ENCODE measurements around the gene ZNF408.
"Not testable (repeated sequence)": the region's sequence is repeated elsewhere in the genome, so short reads cannot be mapped to it uniquely, and the experiment has no call there.

Gene ZNF408

DNA sequence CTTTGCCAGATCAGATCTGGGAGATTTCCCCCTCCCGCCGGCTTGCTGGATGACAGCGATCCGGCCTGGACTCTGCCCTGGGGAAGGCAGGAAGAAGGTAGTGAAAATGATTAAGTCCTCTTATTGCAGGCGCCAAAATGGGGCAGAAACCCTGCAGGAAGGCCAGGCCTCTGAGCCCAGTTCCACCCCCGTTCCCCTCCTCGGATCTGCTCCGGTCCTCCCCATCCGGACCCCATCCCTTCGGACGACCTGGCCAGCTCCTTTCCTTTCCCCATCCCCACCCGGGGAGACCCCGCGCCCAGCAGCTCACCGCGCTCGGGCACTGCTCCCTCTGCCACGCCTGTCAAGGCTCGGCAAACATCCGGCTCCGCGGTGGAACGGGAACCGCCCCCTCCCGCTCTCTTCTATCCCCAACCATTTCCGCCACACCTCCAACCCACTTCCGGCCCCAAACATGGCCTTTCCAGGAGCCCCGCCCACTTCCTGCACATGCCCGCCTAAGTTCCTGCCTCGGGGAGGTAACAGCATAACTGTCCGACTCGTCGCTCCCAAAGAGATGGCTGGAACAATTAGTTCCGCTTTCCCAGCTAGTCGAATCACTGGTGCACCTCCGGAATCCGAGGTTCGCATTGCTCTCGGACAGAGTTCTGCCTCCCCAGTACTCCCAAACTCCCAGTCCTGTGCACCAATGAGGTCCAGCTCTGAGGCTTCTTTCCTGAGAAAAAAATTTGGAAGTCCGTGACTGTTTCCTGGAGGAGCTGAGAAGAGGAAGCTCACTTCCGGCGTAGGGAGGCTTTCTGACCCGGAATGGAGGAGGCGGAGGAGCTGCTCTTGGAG, at the start of gene ZNF408, which contains the start of gene ARHGAP1:
TSS of gene ZNF408 (plus strand) at position 791 of the 837 bp plus-strand sequence. CDS start at position 808, 17 bp downstream.
TSS of gene ARHGAP1 (minus strand) at position 379 of the 837 bp plus-strand sequence. CDS start 4,512 bp downstream, outside the sequence.
- peak; percentile 99 for DNase-seq (ENCODE audit: low read depth in 2 of 2)

DNA sequence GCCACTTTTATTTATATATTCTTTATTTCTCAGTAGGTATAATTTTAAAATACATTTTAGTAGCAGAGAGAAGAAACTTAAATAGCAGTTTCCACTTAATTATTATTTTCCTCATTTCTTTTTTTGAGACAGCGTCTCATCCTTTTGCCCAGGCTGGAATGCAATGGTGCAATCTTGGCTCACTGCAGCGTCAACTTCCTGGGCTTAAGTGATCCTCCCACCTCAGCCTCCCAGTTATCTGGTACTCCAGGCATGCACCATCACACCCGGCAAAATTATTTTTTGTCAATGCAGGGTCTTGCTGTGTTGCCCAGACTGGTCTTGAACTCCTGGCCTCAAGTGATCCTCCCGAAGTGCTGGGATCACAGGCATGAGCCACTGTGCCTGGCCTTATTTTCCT, 45.2 kb upstream of the ZNF408 start:
- DNase-seq (ENCODE audit: low read depth in 2 of 2), result no peak

DNA sequence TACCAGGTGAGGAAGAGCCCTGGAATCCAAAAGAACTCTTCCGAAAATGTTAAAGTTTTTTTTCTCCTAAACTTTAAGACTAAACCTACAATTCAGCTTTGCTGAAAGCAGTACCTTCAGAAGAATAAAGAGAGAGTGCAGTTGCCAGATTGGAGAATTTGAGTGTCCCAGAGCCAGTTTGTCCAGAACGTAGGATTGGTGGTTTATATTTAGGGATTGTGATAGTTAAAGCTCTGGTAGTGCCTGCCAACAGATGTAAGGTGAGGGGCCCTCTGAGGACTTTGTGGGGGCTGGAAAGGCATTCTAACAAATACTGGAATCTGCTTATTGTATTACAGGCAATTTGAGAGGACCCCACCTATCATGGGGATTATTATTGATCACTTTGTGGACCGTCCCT, 43.6 kb upstream of the ZNF408 start:
- DNase-seq (ENCODE audit: low read depth in 2 of 2), result no peak

DNA sequence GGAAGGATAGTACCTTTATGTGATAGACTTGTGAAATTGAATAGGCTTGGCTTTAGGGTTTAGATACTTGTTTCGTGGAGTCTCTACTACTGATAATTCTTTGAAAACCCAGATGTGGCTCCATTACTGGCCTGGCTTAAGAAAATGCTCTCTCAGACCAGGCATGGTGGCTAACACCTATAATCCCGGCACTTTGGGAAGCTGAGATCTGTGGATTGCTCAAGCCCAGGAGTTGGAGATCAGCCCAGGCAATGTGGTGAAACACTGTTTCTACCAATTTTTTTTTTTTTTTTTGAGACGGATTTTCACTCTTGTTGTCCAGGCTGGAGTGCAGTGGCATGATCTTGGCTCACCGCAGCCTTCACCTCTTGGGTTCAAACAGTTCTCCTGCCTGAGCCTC, 42.6 kb upstream of the ZNF408 start:
- no peak for DNase-seq (ENCODE audit: low read depth in 2 of 2)

DNA sequence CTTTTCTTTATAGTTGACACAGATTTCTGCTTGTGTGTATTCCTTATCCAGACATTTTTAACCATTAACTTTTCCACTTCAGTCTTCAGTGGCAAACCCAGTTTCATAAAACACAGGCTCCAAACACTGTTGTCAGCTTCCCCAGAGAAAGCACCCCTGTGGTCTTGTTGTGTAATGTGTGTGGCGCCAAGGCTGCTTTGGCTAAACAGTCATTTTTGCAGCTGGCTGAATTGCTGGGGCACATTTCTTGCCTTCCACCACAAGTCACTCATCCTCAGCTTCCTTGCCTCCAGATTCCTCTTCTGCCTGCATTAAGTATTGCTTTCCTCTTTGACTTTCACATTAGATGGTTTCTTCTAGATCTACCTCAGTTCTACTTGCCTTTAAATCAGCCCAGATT, 40.9 kb upstream of the ZNF408 start:
- no peak for DNase-seq (ENCODE audit: low read depth in 2 of 2)

DNA sequence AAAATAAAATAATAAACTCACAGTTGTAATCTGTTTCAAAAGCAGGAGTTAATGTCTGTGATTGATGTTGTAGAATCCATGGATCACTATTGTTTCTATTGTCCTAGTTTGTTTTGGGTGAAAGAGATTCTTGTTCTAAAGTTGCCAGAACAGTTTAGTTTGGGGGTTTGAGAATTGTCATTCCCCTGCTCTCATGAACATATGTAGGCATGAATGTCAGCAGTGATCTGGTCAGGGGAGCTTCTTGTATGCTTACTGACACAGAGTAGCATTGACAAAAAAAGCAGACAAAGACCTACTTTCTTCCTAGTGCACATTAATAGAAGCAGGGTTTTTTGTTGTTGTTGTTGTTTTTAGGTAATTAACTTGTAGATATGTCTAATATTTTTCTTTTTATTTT, 39.0 kb upstream of the ZNF408 start:
- DNase-seq (ENCODE audit: low read depth in 2 of 2), result no peak

DNA sequence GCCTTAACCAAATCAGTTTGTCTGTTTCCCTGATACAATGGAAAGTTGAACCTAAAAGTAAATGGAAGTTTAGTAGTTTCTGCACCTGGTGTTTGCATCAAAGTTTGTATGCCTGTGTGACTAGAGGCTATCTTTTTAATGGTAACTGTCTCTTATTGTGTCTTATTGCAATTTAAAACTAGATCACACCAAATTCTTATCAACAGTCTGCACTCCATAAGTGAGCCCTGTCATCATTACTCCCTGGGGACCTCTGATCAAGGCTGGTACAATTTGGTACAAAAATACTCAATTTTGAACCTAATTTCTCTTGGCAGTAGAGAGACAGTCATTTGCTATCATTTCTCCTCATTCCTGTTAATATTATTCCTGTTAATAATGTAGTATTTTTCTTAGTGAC, 38.5 kb upstream of the ZNF408 start:
- DNase-seq (ENCODE audit: low read depth in 2 of 2), result no peak

DNA sequence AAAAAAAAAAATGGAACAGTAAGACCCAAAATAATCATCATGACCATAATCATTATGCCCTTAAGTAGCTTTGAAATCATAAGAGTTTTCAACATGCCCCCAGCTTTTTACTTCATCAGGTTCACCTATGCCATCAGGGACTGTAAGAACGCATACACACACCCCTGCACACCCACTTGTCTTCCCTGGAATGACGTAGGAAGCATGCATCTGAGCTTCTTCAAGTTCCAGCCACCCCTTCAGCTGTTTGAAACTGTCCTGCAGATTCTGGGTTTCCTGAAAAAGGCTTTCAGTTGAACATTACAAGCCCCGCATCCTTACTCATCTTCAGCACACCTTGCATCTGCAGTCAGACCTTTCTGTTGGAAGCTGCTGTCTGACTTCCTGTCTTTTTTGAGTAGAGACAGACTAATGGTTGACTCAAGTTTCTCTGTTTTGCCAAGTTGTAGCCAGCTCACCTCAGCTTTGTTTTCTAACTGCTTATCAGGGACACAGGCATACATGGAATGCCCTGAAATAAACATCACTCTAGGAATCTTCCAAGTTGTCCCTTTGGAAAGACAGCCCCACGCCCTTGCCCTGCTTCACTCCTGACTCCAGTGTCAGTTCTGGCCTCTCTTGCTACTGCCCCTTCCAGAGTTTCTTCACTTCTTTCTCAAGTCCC, 37.4 kb upstream of the ZNF408 start:
- DNase-seq (ENCODE audit: low read depth in 2 of 2), result no peak

DNA sequence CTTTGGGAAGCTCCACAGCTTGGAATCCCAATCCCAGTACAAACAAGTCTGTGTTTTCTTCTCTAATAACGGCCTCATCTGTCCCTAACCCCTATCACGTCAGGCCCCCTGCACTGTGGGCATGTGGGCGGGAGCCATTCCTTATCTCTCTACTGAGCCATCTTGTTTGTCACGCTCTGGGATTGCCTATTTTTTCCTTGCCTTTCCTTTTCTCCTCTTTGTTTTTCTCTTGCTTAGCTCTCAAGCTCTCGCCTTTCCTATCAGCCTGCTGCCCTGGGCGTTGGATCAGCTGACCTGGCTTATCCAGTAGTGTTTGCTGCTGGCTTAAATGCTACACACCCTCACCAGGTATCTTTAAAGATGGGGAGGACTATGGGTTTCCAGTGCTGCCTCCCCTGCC, 36.2 kb upstream of the ZNF408 start:
- no peak for DNase-seq (ENCODE audit: low read depth in 2 of 2)

DNA sequence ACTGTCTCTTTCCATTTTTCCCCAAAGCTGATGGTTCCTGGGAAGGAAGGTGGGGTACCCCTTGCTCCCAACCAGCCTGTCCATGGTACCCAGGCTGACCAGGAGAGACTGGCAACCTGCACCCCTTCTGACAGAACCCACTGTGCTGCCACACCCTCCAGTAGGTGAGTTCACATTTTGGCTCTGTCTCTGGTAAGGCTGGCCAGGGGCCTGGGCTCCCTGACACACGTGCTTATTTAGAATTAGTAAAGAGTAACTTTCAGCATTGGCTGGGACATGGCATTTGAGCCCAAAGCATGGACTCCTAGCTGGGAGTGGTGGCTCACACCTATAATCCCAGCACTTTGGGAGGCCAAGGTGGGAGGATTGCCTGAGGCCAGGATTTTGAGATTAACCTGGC, 35.5 kb upstream of the ZNF408 start:
- DNase-seq (ENCODE audit: low read depth in 2 of 2), result no peak

DNA sequence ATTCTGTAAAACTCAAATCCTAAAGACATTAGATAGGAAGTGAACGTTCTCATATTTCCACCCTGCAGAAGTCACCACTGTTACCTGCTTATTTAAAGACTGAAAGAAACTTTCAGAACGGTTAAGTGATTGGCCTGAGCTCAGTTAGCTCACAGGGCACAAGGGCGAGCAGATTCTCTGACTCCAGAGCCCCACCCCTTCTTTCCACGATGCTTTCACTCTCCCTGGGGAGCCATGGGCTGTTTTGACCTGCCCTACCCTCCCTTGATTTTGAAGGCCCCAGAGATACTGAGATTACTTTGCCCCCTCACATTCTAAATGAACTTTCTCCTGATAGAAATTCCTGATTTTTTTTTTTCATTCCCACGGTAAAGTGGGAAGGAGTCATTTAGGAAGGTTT, 34.3 kb upstream of the ZNF408 start:
- DNase-seq (ENCODE audit: low read depth in 2 of 2), result no peak

DNA sequence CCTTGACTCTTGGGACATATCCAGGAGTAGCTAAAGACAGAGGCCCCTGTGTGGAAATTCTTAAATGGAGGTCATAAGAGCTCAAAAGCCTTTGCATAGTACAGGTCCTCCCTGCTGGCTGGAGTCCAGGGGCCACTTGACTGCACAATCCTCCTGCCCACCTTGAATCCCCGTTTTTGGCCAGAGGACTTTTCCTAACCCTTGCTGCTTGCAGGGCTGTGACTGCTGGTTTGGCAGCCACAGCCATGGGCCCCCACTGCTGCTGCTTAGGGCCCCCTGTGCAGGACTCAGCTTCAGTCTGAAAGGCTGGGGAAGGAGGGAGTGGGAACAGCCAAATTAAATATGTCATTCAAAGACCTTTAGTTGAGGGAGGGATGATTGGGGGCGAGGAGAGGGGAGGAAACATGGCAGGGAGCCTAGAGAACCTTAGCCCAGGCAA, 33.8 kb upstream of the ZNF408 start:
- no peak for DNase-seq (ENCODE audit: low read depth in 2 of 2)

DNA sequence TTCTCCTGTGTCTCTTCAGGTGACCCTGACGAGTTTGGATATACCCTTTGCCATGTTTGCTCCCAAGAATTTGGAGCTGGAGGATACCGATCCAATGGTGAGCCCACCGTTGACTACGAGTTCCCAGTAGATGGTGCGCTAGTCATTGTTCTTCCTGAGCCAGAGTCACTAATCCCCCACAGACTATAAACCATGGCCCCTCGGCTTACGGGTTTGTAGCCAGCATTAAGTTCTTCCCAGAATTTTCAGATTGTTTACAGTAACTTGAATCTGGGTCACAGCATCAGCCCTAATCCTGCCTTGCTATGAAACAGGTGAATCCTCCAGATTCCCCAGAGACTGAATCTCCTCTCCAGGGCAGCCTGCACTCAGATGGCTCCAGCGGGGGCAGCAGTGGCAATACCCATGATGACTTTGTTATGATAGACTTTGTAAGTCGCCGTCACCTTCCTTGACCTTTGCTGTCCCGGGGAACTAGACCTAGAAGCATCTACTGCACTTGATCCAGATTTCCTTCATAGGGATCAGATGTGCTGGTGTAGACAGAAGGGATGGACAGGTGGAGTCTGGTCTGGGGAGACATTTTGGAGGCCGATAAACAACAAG, 32.2 kb upstream of the ZNF408 start:
- no peak for DNase-seq (ENCODE audit: low read depth in 2 of 2)

DNA sequence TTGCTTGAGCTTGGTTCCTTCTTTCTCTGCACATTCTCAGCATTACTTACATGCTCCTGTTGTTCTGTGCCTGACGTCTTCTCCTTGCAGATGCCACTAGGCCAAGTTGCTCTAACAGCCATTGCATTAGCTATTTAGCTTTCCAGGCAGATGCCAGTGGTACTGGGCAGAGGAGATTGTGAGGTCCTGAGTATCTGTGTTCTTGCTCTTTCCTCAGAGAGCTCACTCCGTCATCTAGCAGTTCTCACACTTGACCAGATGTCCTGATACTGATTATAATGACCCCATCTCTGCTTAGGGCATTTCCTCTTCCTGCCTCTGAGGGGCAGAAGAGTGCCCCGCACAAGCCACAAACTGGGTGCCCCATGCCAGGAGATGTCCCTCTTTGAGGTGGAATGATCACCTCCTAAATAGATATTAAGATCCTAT, 31.1 kb upstream of the ZNF408 start:
- no peak for DNase-seq (ENCODE audit: low read depth in 2 of 2)

DNA sequence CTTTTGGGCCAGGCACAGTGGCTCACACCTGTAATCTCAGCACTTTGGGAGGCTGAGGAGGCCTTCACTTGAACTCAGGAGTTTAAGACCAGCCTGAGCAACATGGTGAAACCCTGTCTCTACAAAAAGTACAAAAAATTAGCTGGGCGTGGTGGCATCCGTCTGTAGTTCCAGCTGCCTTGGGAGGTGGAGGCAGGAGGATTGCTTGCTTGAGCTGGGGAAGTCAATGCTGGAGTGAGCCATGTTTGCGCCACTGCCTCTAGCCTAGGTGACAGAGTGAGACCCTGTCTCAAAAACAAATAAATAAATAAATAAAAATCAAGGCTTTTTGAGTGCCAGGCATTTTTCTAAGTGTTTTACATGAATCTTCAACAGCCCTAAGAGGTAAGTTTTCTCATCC, 30.3 kb upstream of the ZNF408 start:
- DNase-seq (ENCODE audit: low read depth in 2 of 2), result not testable (repeated sequence)

DNA sequence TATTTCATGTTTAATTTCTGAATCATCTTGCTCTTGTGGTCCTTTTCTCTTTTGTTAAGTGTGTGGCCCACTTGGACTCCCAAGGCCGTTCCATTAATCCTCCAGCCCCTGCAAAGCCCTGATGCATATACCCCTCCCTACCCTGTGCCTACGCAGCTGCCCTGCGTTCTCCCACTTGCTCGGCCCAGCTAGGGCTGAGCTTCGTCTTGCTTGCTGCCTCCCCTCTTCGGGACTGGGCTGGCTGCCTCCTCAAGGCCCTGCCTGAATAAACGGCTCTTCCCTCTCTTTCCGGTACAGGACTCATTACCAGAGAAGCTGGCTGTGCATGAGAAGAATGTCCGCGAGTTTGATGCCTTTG, 28.9 kb upstream of the ZNF408 start:
- no peak for DNase-seq (ENCODE audit: low read depth in 2 of 2)

DNA sequence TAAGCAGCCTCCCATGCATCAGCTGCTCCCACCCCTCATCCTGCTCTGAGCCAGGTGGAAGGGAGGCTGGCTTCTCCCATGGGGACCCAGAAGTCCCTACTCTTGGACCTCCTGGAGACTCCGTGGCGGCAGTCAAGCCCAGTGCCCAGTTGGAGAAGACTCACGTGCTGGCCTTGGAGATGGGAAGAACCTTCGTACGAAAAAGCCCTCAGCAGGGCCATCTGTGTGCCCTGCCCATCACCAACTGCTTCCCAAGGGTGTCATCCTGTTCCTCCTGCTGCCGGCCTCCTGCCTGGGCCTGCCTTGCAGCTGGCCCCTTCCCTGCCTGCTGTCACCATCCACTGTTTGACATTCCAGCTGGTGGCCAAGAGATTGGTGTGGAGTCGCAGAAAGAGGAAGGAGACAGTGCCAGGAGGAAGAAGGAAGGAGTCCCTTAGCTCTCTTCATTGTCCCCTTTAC, 28.4 kb upstream of the ZNF408 start:
- DNase-seq (ENCODE audit: low read depth in 2 of 2), result no peak

DNA sequence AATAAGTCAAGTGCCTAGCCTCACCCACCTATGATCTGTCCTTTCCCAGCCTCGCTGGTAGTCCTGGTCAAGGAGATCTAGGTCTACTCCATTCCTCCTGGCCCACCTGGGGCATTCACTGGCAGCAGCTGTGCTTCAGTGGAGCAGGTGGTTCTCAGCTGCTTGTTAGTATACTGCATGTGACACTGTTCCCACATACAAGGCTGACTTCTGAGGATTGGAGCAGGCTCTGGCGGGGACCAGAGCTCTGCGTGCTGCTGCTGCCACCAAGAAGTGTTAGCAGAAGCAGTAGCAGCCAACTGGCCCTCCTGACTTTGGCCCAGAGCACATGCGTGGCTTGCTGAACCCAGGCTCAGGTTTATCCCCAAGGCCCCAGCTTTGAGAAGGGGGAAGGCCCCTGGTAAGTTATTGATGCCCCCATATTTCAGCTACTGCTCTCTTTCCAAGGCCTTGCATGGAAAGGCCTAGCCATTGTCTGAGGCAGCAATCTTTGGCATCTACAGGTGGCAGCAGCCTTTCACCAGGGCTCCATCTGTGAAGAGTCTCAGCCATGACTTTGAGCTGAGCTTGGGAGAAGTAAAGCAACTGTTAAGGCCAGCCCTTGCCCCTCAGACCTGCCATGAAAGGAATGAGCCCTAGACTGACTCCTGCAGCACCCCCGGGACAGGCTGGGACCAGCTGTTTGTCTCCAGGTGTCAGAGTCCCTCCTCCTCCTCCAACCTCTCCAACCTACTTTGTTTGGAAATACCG, 26.9 kb upstream of the ZNF408 start:
- DNase-seq (ENCODE audit: low read depth in 2 of 2), result no peak

DNA sequence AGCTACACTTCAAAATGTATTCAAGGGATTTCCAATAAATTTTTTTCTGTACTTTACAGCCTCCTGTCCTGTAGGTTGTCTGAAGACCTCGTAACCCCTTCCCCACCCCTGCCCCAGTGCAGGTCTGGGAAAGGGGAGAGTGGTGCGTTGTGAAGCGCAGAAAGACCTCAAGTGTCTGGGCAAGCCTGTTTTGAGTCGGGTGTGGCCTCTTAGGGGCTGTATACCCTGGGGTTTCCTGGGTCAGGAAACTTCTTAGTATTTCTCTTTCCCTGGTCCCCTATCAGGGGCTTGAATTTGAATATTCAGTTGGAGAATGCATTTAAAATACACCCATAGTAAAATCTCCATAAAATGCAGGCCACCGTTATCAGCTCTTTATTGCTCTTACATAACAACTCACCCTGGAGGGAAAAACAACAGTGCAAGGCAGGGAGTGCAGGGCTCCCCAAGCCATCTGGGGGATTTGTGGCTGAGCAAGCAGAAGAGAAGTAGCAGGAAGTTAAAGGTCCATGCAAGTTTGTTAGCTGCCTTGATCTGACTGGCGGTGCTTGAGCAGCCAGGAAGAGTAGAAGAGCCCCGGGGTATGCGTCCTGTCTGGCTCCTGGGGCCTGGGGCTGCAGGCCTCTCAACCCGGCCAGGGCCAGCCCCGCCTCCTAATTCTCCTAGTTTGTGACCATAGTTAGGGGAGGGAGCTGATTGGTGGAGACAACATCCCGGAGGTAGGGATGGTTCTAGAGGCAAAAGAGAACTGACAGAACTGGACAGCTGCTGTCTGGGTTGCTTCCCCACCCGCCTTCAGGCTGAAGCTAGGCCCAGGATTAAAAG, 26.2 kb upstream of the ZNF408 start:
- DNase-seq (ENCODE audit: low read depth in 2 of 2), result no peak

DNA sequence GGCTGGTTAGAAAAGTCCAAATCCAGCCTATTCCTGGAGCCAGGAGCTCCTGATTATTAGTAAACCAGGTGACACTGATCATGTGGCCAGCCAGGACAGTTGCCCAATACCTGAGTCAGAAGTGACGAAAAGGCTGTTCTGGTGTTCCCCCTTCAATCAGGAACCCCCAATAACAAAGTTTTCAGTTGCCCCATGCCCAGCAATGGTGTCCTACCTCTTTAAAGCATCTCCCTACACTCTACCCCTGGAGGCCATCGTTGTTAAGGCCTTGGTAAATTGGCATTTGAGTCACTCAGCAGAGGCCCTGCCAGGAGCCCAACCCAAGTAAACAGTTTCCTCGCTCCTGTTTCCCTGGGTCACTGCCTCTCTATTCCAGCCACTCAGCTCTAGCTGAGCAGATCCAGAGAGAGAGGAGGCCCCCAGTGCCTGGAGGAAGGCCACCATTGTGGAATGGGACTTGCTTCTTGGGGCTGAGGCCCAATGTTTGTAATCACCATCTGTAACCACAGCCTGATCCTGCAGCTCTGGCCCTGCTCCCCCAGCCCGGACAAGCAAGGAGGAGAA, 25.5 kb upstream of the ZNF408 start:
- no peak for DNase-seq (ENCODE audit: low read depth in 2 of 2)

DNA sequence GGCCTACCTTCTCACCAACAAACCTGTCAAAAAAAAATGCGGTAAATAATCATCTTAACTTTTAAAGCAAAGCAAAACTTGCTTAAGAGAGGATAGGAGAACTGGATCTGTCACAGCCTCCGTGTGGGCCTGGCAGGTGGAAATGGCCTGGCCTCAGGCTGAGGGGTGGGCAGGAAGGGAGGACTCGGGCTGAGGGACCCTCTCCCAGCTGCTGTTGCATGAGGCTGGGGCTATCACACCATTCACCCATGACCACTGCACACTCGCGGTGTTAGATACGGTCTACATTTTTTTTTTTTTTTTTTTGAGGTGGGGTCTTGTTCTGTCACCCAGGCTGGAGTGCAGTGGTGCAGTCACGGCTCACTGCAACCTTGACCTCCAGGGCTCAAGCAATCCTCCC, 24.9 kb upstream of the ZNF408 start:
- no peak for DNase-seq (ENCODE audit: low read depth in 2 of 2)

Data from stimulated activated CD4-positive, alpha-beta T cell treated with anti-CD3 and anti-CD28 coated beads, Interleukin-15, amount 100 ng/mL, for 48 hours (primary cell).